KMS-11 (cell line): Measurements from ENCODE around the gene SERINC3.

ENCODE experiments used
- H2AFZ ChIP-seq: fragments of 200-600 bp; sonication (generic); 2 replicates; pipeline ENCODE4 v1.6.1; 2016; ENCODE audit warnings: antibody characterized with exemption, mixed run types, low read depth
- H3K27ac ChIP-seq: fragments of 200-600 bp; sonication (generic); 2 replicates; pipeline ENCODE4 v1.6.1; 2016; ENCODE audit warnings: mild to moderate bottlenecking, mixed run types
- H3K27me3 ChIP-seq: fragments of 200-600 bp; sonication (generic); 2 replicates; pipeline ENCODE4 v1.6.1; 2017; ENCODE audit warnings: mild to moderate bottlenecking, low read depth, mixed run types, moderate library complexity; ENCODE audit not compliant: insufficient read depth
- H3K36me3 ChIP-seq: fragments of 200-600 bp; sonication (generic); 2 replicates; pipeline ENCODE4 v1.6.1; 2017; ENCODE audit warnings: mild to moderate bottlenecking, mixed run types; ENCODE audit not compliant: insufficient read depth
- H3K4me1 ChIP-seq: fragments of 200-600 bp; sonication (generic); 2 replicates; pipeline ENCODE4 v1.6.1; 2016; ENCODE audit warnings: mild to moderate bottlenecking, low read depth, mixed run types; ENCODE audit not compliant: poor library complexity, severe bottlenecking
- H3K4me2 ChIP-seq: fragments of 200-600 bp; sonication (generic); 2 replicates; pipeline ENCODE4 v1.7.0; 2016; ENCODE audit warnings: mild to moderate bottlenecking, mixed run types
- H3K4me3 ChIP-seq: fragments of 200-600 bp; sonication (generic); IDR thresholded peaks from 2 replicates; pipeline ENCODE4 v1.6.1; 2017; ENCODE audit warnings: low read depth, low read length, mixed read lengths; ENCODE audit not compliant: insufficient read depth
- H3K79me2 ChIP-seq: fragments of 200-600 bp; sonication (generic); 2 replicates; pipeline ENCODE4 v1.6.1; 2016; ENCODE audit warnings: low read depth, mixed run types; ENCODE audit not compliant: insufficient read depth
- H3K9ac ChIP-seq: fragments of 200-600 bp; sonication (generic); 2 replicates; pipeline ENCODE4 v1.6.1; 2016; ENCODE audit warnings: mild to moderate bottlenecking, mixed run types
- H4K20me1 ChIP-seq: fragments of 200-600 bp; sonication (generic); 2 replicates; pipeline ENCODE4 v1.6.1; 2016; ENCODE audit warnings: mild to moderate bottlenecking, mixed run types; ENCODE audit not compliant: insufficient read depth
- TF ChIP-seq, protein P1 (sequence below): fragments of 200-600 bp; sonication (generic); conservative IDR thresholded peaks from 2 replicates; pipeline ENCODE4 v1.6.1; 2017; ENCODE audit warnings: low read depth, mild to moderate bottlenecking, antibody characterized with exemption, low read length, moderate library complexity, mixed read lengths

The SERINC3 gene

GRCh38 chr20:44471481-44471882 is 50.4 kb downstream of the SERINC3 start:
- H3K27me3 ChIP-seq = no peaks in the 10 kb centered on the region
- no peak overlapping the region for H3K4me3 ChIP-seq
- H3K4me2 ChIP-seq = no peak overlapping the region
- H3K9ac ChIP-seq = no peak overlapping the region
- H3K27ac ChIP-seq = no peak overlapping the region
- peaks cover 5% of the 10 kb centered on the region for H3K79me2 ChIP-seq
- H2AFZ ChIP-seq = no peak overlapping the region
- no peaks in the 10 kb centered on the region for H4K20me1 ChIP-seq
- H3K36me3 ChIP-seq = no peaks in the 10 kb centered on the region
- TF ChIP-seq, protein P1, sequence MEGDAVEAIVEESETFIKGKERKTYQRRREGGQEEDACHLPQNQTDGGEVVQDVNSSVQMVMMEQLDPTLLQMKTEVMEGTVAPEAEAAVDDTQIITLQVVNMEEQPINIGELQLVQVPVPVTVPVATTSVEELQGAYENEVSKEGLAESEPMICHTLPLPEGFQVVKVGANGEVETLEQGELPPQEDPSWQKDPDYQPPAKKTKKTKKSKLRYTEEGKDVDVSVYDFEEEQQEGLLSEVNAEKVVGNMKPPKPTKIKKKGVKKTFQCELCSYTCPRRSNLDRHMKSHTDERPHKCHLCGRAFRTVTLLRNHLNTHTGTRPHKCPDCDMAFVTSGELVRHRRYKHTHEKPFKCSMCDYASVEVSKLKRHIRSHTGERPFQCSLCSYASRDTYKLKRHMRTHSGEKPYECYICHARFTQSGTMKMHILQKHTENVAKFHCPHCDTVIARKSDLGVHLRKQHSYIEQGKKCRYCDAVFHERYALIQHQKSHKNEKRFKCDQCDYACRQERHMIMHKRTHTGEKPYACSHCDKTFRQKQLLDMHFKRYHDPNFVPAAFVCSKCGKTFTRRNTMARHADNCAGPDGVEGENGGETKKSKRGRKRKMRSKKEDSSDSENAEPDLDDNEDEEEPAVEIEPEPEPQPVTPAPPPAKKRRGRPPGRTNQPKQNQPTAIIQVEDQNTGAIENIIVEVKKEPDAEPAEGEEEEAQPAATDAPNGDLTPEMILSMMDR = 0 out of 2 replicates have a peak, but pooled peaks have one; percentile 14
- peaks cover 9% of the 10 kb centered on the region for H3K4me1 ChIP-seq

DNA sequence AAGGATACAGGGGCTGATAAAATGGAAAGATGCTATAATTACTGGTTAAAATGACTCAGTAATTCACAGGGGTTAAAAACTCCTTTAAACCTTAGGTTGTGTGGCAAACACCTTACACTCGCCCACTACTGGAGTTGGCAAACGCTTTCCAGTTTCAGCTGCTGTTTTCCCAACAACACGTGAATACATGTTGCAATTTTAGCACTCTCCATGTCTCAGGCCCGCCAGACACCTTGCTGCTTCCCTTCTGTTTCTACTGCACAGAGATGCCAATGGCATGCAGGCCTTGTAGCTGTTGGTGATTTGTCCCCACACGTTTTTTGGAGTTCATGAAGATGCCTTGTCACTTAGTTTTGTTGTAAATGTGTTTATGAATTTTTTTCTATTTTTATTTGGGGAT is 51.5 kb downstream of the SERINC3 start:
- TF ChIP-seq, protein P1 = no peak
- H3K4me3 ChIP-seq = no peak overlapping the region
- no peak overlapping the region for H3K9ac ChIP-seq
- no peak overlapping the region for H3K4me2 ChIP-seq
- no peaks in the 10 kb centered on the region for H3K79me2 ChIP-seq
- peaks cover 5% of the 10 kb centered on the region for H3K4me1 ChIP-seq
- no peaks in the 10 kb centered on the region for H3K27me3 ChIP-seq
- H3K36me3 ChIP-seq = no peaks in the 10 kb centered on the region
- no peak overlapping the region for H3K27ac ChIP-seq
- H2AFZ ChIP-seq = no peak overlapping the region
- no peaks in the 10 kb centered on the region for H4K20me1 ChIP-seq

- H3K36me3 ChIP-seq = no peaks in the 10 kb centered on the region
- no peak overlapping the region for H3K4me2 ChIP-seq
- no peaks in the 10 kb centered on the region for H3K79me2 ChIP-seq
- no peaks in the 10 kb centered on the region for H4K20me1 ChIP-seq
- no peaks in the 10 kb centered on the region for H3K27me3 ChIP-seq
- H3K4me1 ChIP-seq = no peaks in the 10 kb centered on the region
- H2AFZ ChIP-seq = no peak overlapping the region
- H3K4me3 ChIP-seq = no peak overlapping the region
- no peak overlapping the region for H3K9ac ChIP-seq
- H3K27ac ChIP-seq = no peak overlapping the region
- TF ChIP-seq, protein P1 = no peak
These were observed 53.7 kb downstream of the SERINC3 start for GRCh38 chr20:44468044-44468782.

- no peaks in the 10 kb centered on the region for H3K4me1 ChIP-seq
- H3K4me2 ChIP-seq = no peak overlapping the region
- H3K79me2 ChIP-seq = no peaks in the 10 kb centered on the region
- no peak overlapping the region for H3K4me3 ChIP-seq
- TF ChIP-seq, protein P1 = no peak
- no peak overlapping the region for H3K27ac ChIP-seq
- H3K27me3 ChIP-seq = no peaks in the 10 kb centered on the region
- no peak overlapping the region for H2AFZ ChIP-seq
- H3K36me3 ChIP-seq = no peaks in the 10 kb centered on the region
- no peak overlapping the region for H3K9ac ChIP-seq
- no peaks in the 10 kb centered on the region for H4K20me1 ChIP-seq
These were observed 54.5 kb downstream of the SERINC3 start for GRCh38 chr20:44467289-44467883.
